GM21526 (cell line): Measurements from ENCODE around the gene ASPN.

Experiments
- ATAC-seq: cut with Tn5 transposase; IDR thresholded peaks from one replicate; pipeline ENCODE4 v1.9.1; 2021; ENCODE audit warnings: moderate library complexity; ENCODE audit not compliant: unreplicated experiment, low FRiP score

Gene ASPN

GRCh38 chr9:92482329-92482728, at the start of gene ASPN:
ASPN (minus strand) TSS chr9:92482506.
- no peak for ATAC-seq

GRCh38 chr9:92530893-92531292, 48.6 kb upstream of the ASPN start:
- ATAC-seq = no peak

GRCh38 chr9:92529124-92529523, 46.8 kb upstream of the ASPN start:
- no peak for ATAC-seq

- ATAC-seq = no peak
These were observed 46.2 kb upstream of the ASPN start for GRCh38 chr9:92528522-92528849.

- no peak for ATAC-seq
These were observed 45.7 kb upstream of the ASPN start for GRCh38 chr9:92527832-92528521.

- no peak for ATAC-seq
These were observed 45.1 kb upstream of the ASPN start for GRCh38 chr9:92527291-92527828.

GRCh38 chr9:92525306-92525705, 43.0 kb upstream of the ASPN start:
- ATAC-seq = no peak

- no peak for ATAC-seq
These were observed 42.6 kb upstream of the ASPN start for GRCh38 chr9:92524881-92525280.

- ATAC-seq = no peak
These were observed 41.0 kb upstream of the ASPN start for GRCh38 chr9:92522983-92523970.

GRCh38 chr9:92520837-92521236, 38.5 kb upstream of the ASPN start:
- ATAC-seq = no peak

- no peak for ATAC-seq
These were observed 35.9 kb upstream of the ASPN start for GRCh38 chr9:92518199-92518598.

- no peak for ATAC-seq
These were observed 34.7 kb upstream of the ASPN start for GRCh38 chr9:92517046-92517445.

- ATAC-seq = no peak
These were observed 34.2 kb upstream of the ASPN start for GRCh38 chr9:92516521-92516920.

GRCh38 chr9:92514635-92515034, 32.3 kb upstream of the ASPN start:
- no peak for ATAC-seq

GRCh38 chr9:92513349-92513748, 31.0 kb upstream of the ASPN start:
- no peak for ATAC-seq

- ATAC-seq = no peak
These were observed 30.3 kb upstream of the ASPN start for GRCh38 chr9:92512622-92513021.

GRCh38 chr9:92510747-92511146, 28.4 kb upstream of the ASPN start:
- no peak for ATAC-seq

- no peak for ATAC-seq
These were observed 26.7 kb upstream of the ASPN start for GRCh38 chr9:92509050-92509449.

GRCh38 chr9:92508018-92508820, 25.9 kb upstream of the ASPN start:
- ATAC-seq = no peak

GRCh38 chr9:92507496-92507895, 25.2 kb upstream of the ASPN start:
- no peak for ATAC-seq

- no peak for ATAC-seq
These were observed 24.7 kb upstream of the ASPN start for GRCh38 chr9:92507005-92507404.
